Occipital lobe (tissue), 2 donors: Measurements from ENCODE around the gene SMIM13. TPM values are rescaled to one million over a fixed set of nuclear protein-coding genes. Genes with fewer than 3 reads are reported as not detected.

Experiments
- DNase-seq: peaks from one replicate; lab custom pipeline; 2025; lab: John Stamatoyannopoulos, UW
- total RNA-seq: library from RNA; depleted of rRNA; stranded (reverse); fragments of >200 nt; gene quantifications from one replicate; pipeline ENCODE4 v1.2.3, GENCODE V29; 2014

SMIM13 gene
- 119 TPM for total RNA-seq

DNA sequence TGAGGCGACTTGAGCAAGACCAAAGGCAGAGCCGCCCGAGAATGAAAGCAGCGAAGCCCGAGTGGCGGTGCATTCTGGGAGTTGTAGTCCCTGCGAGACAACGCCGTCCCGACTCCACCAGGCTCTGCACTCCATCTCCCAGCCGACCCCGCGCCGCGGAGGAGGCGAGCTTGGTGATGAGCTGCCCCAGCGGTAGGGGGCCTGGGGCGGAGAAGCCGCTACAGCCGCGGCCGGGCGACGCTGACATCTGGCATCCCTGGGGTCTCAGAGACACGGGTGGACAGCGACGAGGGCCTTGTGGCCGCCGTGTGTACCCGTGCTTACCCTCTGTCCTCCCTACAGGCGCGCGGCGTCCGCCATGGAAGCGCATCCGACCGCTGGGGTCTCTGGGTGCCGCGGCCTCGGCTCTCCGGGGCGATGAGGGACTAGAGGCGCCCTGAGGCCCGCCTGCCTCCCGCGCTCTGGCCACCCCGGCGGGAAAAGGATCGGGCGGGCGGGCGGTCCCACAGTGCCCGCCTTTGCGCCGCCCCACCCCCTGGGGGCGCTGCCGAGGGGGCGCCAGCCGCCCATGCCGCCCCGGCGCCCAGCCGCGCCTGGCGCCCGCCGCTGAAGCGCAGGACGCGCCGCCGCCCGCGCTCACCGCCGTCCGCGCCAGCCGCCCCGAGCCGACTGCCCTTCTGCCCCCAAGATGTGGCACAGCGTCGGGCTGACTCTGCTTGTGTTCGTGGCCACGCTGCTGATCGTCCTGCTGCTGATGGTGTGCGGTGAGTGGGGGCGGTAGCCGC is at the start of gene SMIM13:
Gene SMIM13, plus strand, starts transcription at position 209 of the 785 bp plus-strand sequence. Its CDS starts 480 bp downstream, at position 689.
- DNase-seq: peak; percentile 98

DNA sequence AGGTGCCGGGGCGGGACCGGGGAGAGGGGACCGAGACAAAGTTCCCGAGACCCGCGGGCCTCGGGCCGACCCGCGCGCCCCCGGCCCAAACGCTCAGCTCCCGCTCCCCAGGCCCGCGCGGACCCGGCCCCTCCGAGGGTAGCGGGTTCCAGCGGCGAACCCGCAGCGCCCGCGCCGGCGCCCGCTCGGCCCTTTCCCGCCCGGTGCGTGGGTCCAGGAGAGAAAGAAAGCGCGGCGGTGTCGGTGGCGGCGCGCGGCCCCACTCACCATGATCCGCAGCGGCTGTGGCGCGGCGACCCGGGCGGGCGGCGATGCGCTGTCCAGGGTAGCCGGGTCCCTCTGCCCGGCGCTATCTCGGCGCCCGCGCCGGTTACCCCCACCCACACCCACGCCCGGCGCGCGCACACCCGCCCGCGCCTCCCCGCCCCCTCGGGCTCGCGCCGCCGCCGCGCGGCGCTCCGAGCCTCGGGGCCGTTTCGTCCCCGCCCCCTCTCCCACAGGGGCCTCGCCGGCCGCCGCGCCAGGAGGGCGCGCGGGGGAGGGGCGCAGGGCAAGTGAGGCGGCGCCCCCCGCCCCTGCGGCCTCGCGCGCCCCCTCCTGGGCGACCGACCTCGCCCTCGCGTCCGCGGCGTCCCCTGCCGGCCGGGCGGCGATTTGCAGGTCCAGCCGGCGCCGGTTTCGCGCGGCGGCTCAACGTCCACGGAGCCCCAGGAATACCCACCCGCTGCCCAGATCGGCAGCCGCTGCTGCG is 49.5 kb upstream of the SMIM13 start, which contains the start of gene ELOVL2:
Gene ELOVL2, minus strand, starts transcription at position 345 of the 751 bp plus-strand sequence. Its CDS starts 75 bp downstream, at position 270.
- DNase-seq: no peak

- DNase-seq: no peak
Measured at GRCh38 chr6:11044712-11045167, 48.9 kb upstream of the SMIM13 start.

DNA sequence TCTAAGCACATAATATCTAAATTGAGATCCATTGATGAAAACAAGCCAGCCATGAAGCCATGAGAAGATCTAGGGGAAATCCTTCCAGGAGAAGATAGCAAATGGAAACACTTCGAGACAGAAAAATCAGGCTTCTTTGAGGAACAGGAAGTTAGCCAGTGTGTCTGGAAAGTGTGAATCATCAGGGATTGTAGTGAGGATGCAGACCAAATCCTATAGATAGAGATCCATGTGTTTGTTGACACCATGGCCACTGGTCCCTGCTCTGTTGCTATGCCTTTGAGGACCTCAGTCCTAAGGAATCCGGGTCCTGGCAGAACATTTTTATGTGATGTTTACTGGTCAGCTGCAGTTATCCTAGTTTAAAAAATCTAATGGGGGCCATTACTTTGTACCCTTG is 42.9 kb upstream of the SMIM13 start:
- no peak for DNase-seq

- DNase-seq: no peak
Measured at GRCh38 chr6:11053307-11053706, 40.3 kb upstream of the SMIM13 start.

GRCh38 chr6:11054722-11055121 is 38.9 kb upstream of the SMIM13 start:
- no peak for DNase-seq

- DNase-seq: no peak
Measured at GRCh38 chr6:11055127-11055627, 38.5 kb upstream of the SMIM13 start.

DNA sequence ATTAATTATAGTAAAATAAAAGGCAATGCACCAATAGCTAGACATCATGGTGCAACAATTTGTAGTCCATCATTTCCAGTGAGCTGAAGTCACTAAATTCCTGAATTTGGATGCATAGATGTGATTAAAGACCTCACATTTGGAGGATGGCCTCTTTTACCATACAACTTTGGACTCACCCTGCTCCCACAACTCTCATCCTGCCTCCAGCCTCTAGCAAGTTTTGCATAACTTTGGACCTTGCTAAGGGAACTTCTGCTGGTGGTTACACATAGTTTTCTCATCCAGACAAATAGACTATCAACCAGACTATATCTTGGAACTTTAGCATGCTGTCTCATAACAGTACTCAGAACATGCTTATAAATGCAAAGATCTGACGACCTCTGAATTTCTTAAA is 36.8 kb upstream of the SMIM13 start:
- DNase-seq: no peak

- no peak for DNase-seq
Measured at GRCh38 chr6:11058406-11058805, 35.2 kb upstream of the SMIM13 start.

DNA sequence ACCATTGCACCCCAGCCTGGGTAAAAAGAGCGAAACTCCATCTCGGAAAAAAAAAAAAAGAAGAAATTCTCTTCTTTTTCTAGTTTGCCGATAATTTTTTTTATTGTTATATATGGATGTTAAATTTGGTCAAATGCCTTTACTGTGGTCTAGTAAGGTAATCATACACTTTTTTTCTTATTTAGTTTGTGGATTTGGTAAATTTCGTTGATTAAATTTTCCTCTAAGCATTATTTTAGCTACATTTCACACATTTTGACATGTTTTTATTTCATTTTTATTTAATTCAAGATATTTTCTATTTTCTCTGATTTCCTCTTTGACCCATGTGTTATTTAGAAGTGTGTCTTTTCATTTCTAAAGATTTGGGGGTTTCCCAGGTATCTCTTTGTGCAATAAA is 31.6 kb upstream of the SMIM13 start:
- no peak for DNase-seq

DNA sequence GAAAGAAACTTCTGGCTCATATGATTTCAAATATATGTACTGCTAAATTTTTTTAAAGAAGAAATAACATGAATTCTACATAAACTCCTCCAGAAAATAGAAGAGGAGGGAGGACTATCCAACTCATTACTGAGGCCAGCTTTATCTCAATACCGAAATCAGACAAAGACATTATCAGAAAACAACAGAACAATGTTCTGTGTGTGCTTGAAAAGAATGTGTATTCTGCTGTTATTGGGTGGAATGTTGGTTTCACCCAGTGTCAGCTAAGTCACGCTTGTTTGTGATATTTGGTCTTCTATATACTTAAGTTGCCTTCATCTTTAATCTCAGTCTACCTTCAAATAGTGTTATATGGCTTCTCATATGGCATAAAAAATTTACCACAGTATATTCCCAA is 30.9 kb upstream of the SMIM13 start:
- DNase-seq: no peak

- DNase-seq: peak; percentile 9
Measured at GRCh38 chr6:11064836-11065235, 28.8 kb upstream of the SMIM13 start.

GRCh38 chr6:11065436-11066202 is 28.0 kb upstream of the SMIM13 start:
- DNase-seq: no peak

DNA sequence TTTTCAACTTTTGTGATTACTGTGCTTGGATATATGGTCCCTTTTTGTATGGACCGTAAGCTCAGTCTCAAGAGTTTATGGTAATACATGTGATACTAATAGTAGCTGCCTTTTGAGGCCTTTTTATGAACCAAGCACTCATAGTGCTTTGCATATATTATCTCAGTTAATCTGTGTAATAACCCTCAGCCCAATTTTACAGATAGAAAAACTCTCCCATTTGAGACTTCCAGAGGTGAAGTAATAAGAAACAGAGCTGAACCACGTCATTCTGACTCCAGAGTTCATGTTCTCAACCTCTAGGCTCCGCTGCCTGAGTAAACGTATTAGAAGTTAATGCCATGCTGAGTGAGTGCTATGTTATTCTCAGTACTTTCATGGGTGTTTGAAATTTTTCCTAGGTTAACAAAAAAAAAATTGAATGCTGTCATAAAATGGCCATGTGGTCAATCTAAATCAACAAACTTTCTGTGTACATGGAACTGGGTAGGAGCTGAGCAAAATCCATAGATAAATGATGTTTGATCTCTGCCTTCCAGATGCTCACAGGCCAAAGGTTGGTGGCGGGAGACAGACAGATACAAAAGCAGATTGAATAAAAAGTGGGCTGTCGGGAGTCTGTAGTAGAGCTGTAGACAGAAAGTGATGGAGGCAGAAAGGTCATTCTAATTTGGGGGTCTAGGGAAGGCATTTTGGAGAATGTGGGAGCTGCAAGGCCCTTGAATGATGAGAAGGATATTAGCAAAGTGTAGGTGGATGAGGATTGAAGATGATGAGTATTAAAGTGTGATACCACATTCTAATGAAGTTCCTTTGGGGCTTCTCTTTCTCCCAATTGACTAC is 26.9 kb upstream of the SMIM13 start:
- no peak for DNase-seq

DNA sequence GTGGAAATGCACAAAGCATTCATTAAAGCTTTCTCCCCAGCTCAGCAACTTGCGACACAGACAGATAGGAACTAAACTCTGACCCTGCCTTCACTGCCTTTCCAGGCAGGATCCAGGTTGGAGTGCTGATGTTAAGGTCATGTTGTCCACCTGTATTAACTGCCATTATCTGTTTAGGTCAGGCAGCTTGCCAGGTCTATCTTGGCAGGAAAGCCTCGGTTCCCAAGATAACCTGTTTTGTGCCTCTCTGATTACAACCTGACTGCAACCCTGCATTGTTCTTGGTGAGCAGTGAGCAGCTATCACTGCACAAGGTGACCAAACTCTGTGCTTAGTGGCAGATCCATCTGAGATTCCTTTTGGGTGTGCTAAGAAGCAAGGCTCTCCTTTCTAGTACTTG is 26.3 kb upstream of the SMIM13 start:
- no peak for DNase-seq

GRCh38 chr6:11069760-11070159 is 23.9 kb upstream of the SMIM13 start:
- no peak for DNase-seq

DNA sequence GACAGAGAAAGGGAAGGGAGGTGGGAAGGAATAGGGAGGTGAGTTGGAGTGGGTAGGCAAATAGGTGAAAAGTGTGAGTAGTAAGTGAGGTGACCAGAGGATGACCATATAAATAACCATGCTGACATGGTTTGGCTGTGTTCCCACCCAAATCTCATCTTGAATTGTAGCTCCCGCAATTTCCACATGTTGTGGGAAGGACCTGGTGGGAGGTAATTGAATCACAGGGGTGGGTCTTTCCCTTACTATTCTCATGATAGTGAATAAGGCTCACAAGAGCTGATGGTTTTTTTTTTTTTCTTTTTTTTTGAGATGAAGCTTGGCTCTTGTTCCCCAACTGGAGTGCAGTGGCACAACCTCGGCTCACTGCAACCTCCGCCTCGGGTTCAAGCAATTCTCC is 21.5 kb upstream of the SMIM13 start:
- no peak for DNase-seq

DNA sequence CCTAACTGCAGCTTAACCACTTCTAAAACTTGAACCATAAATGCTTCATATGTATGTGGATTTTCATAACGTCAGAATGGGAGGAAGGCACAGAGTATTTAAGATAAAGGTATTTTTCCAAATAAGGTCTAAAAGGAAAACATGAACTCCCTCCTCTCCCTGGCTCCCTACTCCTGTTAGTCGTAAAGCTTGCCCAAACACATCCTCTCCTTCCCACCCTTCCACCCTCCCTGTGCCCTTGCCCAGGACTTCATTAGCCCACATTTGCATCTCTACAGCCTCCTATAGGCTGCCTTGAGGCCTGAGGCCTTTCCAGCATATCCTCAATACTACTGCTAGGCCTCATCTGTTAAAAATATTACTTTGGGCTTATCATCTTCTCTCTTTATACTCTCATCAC is 17.1 kb upstream of the SMIM13 start:
- no peak for DNase-seq

DNA sequence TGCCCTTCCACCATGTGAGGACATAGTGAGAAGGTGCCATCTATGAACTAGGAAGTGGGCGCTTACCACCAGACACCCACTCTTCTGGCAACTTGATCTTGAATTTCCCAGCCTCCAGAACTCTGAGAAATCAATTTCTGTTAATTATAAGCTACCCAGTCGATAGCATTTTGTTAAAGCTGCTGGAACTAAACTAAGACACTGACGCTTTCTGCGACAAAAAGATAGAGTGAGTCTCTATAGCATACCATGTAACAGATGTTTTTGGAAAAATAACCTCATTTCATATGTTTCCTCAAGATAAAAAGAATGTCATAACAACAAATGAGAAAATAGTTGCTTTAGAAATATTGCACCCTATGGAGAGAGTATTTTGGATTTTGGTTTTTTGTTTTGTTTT is 15.4 kb upstream of the SMIM13 start:
- DNase-seq: no peak

GRCh38 chr6:11080296-11080695 is 13.3 kb upstream of the SMIM13 start:
- no peak for DNase-seq

- DNase-seq: no peak
Measured at GRCh38 chr6:11083491-11083890, 10.1 kb upstream of the SMIM13 start.
